ENCODE measurements around the gene RNASE3.
"Not testable (repeated sequence)": the region's sequence is repeated elsewhere in the genome, so short reads cannot be mapped to it uniquely, and the experiment has no call there.

The RNASE3 gene

DNA sequence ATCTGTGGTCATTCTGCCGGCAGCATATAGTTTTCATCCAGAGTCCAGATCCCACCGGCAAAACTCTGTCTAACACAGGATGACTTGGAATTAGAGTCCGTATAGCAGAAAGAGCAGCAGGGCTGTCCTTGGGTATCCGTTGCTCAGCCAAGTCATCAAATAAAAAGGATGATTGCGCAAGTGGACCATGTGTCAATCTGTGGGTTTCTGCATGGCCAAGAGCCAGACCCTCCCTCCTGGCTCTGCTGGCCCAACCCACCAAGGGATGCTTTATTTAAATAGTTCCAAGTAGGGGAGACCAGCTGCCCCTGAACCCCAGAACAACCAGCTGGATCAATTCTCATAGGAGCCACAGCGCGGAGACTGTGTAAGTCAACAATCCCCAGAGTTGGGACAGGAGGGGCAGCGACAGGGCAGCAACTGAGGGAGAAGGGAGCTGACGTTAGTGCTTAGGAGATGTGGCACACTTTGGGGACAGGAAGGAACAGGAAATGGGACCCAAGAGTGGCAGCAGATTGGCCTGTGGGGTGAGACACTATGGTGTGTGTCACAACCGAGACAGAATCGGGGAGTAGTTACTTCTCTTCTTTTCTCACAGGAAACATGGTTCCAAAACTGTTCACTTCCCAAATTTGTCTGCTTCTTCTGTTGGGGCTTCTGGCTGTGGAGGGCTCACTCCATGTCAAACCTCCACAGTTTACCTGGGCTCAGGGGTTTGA lies 28.0 kb downstream of the RNASE3 start:
- DNase-seq = not testable (repeated sequence)

DNA sequence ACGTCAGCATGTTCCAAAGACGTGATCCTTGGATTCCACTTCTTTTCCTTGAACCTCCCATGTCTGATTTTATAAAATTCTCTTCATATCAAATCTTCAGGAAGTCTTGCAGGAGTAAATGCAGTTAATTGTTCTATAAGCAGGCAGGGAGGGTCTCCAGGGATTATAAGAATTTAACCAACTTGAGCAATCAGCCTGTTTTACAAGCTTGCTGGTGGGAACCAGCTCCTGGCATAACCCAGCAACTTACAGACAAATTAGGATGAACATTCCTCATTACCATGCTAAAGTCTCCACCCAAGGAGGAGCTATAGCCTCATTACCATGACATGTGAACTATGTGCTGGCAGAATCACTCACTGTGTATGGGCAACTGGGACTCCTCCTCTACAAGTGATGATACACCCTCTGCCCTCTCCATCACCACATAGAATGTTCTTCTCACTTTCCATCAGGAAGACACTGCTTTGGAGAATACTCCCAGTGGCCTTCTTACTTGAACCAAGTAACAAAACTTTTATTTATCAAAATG lies 32.6 kb downstream of the RNASE3 start:
- not testable (repeated sequence) for DNase-seq

DNA sequence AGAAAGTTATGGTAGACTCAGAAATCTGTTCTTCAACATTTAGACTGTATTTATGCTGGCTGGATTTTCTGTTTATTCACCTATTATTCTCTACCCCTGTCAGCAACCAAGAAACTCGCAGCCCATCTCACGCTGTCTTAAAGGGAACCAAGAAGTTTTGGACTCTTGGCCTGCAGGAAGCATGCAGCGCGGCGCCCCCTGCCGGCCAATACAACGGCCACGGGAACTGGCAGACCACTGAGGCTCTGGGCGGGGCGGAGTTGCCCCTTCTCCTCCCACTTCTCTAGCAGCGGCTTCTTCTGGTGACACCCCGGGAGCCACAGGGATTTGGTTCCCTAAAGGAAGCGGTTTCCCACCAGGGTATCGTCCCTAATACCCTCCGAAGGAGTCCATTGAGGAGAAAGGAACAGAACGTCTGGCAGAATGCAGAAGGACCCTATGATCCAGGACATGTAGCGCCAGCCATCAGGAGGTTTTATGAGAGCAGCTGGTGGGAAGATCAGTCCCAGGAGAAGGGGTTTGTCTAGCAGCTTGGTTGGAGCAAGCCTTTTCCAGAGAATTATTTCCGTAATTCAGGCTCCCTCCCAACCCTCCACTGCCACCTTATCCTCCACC lies 43.1 kb downstream of the RNASE3 start:
- no peak for DNase-seq

DNA sequence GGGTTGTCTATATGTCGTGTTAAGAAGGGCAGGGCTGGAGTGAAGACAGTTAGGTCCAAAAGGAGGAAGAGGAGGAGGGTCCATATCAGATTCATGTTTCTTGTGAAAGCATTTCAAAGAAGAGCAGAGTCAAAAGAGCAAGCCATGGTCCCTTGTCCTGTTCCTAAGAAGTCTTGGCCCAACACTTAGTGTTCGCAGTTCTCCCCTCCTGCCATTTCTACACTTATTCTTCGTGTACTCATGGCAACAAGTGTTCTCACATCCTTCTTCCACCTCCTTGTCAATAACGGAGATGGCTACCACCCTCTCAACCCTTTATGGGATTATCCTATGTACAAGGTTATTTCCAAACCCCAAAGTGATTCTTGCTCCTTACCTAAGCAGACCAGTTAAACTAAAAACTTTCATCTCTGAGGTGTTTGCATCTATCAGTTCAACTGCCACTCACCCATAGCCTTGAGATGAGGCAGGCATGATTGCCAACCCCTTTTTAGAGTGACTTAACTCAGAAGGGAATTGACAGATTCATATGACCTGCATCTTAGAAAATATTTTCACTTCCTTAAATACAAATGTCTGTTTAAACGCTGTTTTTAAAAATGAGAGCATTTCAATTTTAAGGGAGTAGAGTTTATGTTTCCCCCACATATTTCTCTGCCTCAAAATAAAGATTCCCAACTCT lies 44.3 kb downstream of the RNASE3 start:
- DNase-seq = no peak

All from kidney glomerular epithelial cell (primary cell).